GM12875 (cell line): ENCODE data around the gene ZNF710.
"Not testable (repeated sequence)": the region's sequence is repeated elsewhere in the genome, so short reads cannot be mapped to it uniquely, and the experiment has no call there.

Experiments used
- H3K4me3 ChIP-seq: one replicate; pipeline ENCODE4 v1.5.1; 2011; ENCODE audit warnings: low read depth, low read length, control low read depth
- TF ChIP-seq, protein P1 (sequence below): IDR thresholded peaks from 2 replicates; pipeline ENCODE4 v1.5.1; 2011; ENCODE audit warnings: low read depth, mild to moderate bottlenecking, control low read depth, inconsistent platforms, low read length, moderate library complexity, borderline replicate concordance; ENCODE audit not compliant: insufficient read depth

The ZNF710 gene

DNA sequence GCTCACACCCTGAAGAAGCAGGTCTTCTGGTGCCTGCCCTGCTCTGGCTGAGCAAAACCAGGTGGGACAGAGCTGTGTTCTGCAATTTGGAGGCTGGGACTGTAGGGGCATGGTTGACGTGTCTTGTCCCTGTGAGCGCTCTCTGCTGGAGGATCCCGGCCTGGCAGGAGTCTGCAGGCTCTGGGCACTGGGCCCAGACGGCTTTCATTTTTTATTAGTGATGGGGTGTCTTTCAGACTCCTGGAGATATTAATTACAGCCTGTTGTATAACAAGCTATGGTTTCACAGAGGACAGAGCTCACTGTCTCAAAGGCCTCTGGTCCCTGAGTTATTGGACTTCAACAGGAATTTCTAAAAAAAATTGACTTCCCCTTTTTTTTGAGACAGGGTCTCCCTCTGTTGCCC lies 29.5 kb upstream of the ZNF710 start:
- TF ChIP-seq, protein P1, sequence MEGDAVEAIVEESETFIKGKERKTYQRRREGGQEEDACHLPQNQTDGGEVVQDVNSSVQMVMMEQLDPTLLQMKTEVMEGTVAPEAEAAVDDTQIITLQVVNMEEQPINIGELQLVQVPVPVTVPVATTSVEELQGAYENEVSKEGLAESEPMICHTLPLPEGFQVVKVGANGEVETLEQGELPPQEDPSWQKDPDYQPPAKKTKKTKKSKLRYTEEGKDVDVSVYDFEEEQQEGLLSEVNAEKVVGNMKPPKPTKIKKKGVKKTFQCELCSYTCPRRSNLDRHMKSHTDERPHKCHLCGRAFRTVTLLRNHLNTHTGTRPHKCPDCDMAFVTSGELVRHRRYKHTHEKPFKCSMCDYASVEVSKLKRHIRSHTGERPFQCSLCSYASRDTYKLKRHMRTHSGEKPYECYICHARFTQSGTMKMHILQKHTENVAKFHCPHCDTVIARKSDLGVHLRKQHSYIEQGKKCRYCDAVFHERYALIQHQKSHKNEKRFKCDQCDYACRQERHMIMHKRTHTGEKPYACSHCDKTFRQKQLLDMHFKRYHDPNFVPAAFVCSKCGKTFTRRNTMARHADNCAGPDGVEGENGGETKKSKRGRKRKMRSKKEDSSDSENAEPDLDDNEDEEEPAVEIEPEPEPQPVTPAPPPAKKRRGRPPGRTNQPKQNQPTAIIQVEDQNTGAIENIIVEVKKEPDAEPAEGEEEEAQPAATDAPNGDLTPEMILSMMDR: peak; percentile 91
- H3K4me3 ChIP-seq: no peak overlapping the region

DNA sequence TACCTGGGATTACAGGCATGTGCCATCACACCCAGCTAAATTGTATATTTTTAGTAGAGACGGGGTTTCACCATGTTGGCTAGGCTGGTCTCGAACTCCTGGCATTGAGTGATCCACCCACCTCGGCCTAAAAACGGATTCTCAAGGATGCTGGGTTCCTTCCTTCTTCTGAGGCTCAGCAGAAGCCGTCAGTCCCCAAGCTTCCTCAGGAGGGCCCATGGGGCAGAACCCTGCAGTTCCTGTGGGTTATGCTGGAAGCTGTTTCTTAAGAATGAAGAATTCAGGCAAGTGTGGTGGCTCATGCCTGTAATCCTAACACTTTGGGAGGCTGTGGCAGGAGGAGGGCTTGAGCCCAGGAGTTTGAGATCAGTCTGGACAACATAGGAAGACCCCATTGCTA lies 29.0 kb upstream of the ZNF710 start:
- TF ChIP-seq, protein P1: no peak
- H3K4me3 ChIP-seq: no peak overlapping the region

DNA sequence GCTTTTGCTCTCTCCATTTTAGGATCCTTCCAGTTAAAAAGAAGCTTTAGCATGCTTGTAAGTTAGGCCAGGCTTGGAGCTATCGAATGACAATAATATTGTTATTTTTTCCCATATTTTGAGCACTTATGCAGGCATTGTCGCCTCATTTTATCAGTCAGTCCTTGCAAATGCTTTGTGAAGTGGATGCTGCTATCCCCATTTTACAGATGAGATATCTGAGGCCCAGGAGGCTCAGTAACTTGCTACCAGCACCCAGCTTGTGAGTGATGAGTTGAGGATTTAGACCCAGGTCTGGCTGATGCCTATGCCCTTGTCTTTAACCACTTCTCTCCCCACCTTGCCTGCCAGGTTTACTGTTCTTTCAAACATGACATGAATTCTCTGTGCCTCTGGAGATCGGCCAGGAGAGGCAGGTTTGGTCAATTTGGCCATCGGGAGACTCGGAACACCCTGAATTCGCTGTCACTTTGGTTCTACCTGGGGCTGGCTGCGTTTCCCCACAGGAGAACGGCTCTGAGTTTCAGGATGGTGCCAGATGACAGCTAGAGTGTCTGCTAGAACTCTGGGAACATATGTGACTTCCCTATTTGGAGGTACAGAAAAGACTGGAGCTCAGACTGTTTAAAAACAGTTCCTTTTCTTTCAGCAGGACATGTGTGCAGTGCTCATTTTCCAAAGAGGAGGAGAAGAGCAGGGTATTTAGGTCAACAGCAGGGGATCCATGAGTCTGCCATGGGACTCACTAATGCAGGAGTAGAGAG lies 25.5 kb upstream of the ZNF710 start:
- no peak overlapping the region for H3K4me3 ChIP-seq
- TF ChIP-seq, protein P1: no peak

DNA sequence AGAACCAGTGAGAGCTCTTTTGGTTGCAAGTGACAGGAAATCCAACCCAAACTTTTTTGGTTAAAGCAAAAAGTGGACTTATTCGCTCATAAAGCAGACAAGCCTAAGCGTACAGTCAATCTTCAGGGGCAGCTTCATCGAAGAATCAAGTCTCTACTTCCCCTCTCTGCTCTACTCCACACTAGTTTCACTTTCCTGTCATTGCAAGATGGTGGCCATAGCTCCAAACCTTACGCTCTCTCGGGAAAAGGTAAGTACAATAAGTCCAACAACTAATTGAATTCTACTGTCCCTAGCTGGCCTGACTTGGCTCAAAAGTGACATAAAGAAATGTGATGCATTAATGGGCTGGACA lies 24.9 kb upstream of the ZNF710 start:
- TF ChIP-seq, protein P1: no peak
- no peak overlapping the region for H3K4me3 ChIP-seq

DNA sequence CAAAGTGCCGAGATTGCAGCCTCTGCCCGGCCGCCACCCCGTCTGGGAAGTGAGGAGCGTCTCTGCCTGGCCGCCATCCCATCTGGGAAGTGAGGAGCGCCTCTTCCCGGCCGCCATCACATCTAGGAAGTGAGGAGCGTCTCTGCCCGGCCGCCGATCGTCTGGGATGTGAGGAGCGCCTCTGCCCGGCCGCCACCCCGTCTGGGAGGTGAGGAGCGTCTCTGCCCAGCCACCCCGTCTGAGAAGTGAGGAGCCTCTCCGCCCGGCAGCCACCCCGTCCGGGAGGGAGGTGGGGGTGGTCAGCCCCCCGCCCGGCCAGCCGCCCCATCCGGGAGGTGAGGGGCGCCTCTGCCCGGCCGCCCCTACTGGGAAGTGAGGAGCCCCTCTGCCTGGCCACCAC lies 23.3 kb upstream of the ZNF710 start:
- not testable (repeated sequence) for H3K4me3 ChIP-seq

DNA sequence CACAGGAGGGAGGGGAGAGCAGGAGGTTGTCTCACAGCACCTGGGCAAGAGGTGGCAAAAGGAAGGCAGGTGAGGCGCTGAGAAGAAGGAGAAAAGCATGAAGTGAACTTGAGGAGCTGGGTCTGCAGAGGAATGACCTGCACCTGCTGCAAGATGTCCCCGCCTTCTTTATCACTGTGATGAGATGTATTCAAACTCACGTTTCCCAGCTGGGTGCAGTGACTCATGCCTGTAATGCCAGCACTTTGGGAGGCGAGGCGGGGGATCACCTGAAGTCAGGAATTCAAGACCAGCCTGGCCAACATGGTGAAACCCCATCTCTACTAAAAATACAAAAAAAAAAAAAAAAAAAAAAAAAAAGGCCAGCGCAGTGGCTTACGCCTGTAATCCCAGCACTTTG lies 22.2 kb upstream of the ZNF710 start:
- TF ChIP-seq, protein P1: no peak
- H3K4me3 ChIP-seq: no peak overlapping the region

DNA sequence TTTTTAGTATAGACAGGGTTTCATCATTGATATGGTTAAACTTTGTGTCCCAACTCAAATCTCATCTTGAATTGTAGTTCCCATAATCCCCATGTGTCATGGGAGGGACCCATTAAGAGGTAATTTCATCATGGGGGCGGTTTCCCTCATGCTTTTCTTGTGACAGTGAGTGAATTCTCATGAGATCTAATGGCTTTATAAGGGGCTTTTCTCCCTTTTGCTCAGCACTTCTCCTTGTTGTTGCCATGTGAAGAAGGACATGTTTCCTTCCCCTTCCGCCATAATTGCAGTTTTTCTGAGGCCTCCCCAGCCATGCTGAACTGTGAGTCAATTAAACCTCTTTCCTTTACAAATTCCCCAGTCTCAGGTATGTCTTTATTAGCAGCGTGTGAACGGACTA lies 20.2 kb upstream of the ZNF710 start:
- TF ChIP-seq, protein P1: no peak
- H3K4me3 ChIP-seq: no peak overlapping the region
